ENCODE measurements around the gene SUPT4H1. TPM values are rescaled to one million over a fixed set of nuclear protein-coding genes. Genes with fewer than 3 reads are reported as not detected.

SUPT4H1 gene
- total RNA-seq, 1 experiment from 2014 or later: 70.9 TPM

- intact Hi-C loops (cut with micrococcal nuclease; ENCODE audit: unreplicated experiment): no loop called here
- no peaks in the 10 kb centered on the region for H3K27me3 ChIP-seq (replicated peaks; ENCODE audit: control insufficient read depth, insufficient read depth, low read length)
- Mint-ChIP-seq H3K27ac (ENCODE audit: unreplicated experiment) (peak overlapping the region; percentile 74), H3K27me3 (ENCODE audit: insufficient read depth, unreplicated experiment) (no peaks in the 10 kb centered on the region), H3K9me3 (ENCODE audit: unreplicated experiment) (no peaks in the 10 kb centered on the region), H3K4me3 (ENCODE audit: unreplicated experiment) (no peak overlapping the region), H3K4me1 (ENCODE audit: low read depth, unreplicated experiment) (peaks cover 15% of the 10 kb centered on the region), H3K36me3 (ENCODE audit: insufficient read depth, unreplicated experiment) (peaks cover 67% of the 10 kb centered on the region)
- ChIA-PET POLR2A (interaction anchor here (0.5 to 2.6 kb wide), 2 partner anchors 81 to 914 kb away, joined by 8 to 9 read pairs; partner anchors contain the start of gene RNF43), CTCF (interaction anchor here (2.9 to 3.0 kb wide), 2 partner anchors 19 to 81 kb away, joined by 15 to 17 read pairs; partner anchors contain the start of gene RNF43)
- no peak for DNase-seq
- no TSS peak for BruUV-seq (replicated peaks)
- no peaks in the 10 kb centered on the region for H3K9me3 ChIP-seq
- H3K4me3 ChIP-seq (ENCODE audit: low read depth, low read length): no peak overlapping the region
- no peaks in the 10 kb centered on the region for H3K36me3 ChIP-seq (ENCODE audit: control insufficient read depth, insufficient read depth, low read length)
- H3K4me1 ChIP-seq: peaks cover 34% of the 10 kb centered on the region
- TF ChIP-seq CTCF (IDR thresholded peaks at IDR 0.05; ENCODE audit: insufficient read depth in 1 of 2, low read depth in 1 of 2, low read length in 1 of 2, severe bottlenecking in 1 of 2, unreplicated experiment in 1 of 2): no peak
Measured at GRCh38 chr17:58336456-58337209, 15.4 kb downstream of the SUPT4H1 start.

GRCh38 chr17:58335779-58336455, 16.1 kb downstream of the SUPT4H1 start:
- Histone ChIP-seq H3K4me1 (peaks cover 34% of the 10 kb centered on the region), H3K27me3 (replicated peaks; ENCODE audit: control insufficient read depth, insufficient read depth, low read length) (no peaks in the 10 kb centered on the region), H3K9me3 (no peaks in the 10 kb centered on the region), H3K36me3 (ENCODE audit: control insufficient read depth, insufficient read depth, low read length) (no peaks in the 10 kb centered on the region), H3K4me3 (ENCODE audit: low read depth, low read length) (no peak overlapping the region)
- Mint-ChIP-seq H3K27ac (ENCODE audit: unreplicated experiment) (peak overlapping the region; percentile 74), H3K27me3 (ENCODE audit: insufficient read depth, unreplicated experiment) (no peaks in the 10 kb centered on the region), H3K9me3 (ENCODE audit: unreplicated experiment) (no peaks in the 10 kb centered on the region), H3K36me3 (ENCODE audit: insufficient read depth, unreplicated experiment) (peaks cover 70% of the 10 kb centered on the region), H3K4me3 (ENCODE audit: unreplicated experiment) (no peak overlapping the region), H3K4me1 (ENCODE audit: low read depth, unreplicated experiment) (peaks cover 15% of the 10 kb centered on the region)
- BruUV-seq (replicated peaks): no TSS peak
- intact Hi-C loops (cut with micrococcal nuclease; ENCODE audit: unreplicated experiment): no loop called here
- no peak for TF ChIP-seq CTCF (IDR thresholded peaks at IDR 0.05; ENCODE audit: insufficient read depth in 1 of 2, low read depth in 1 of 2, low read length in 1 of 2, severe bottlenecking in 1 of 2, unreplicated experiment in 1 of 2)
- DNase-seq: no peak
- CTCF ChIA-PET: interaction anchor here (2.9 to 3.0 kb wide), 2 partner anchors 18 to 82 kb away, joined by 15 to 17 read pairs; partner anchors contain the start of gene RNF43
- POLR2A ChIA-PET: interaction anchor here (0.6 to 2.6 kb wide), 2 partner anchors 71 to 82 kb away, joined by 5 to 9 read pairs; partner anchors contain the start of gene RNF43

GRCh38 chr17:58335061-58335731, 16.8 kb downstream of the SUPT4H1 start:
- Histone ChIP-seq H3K4me3 (ENCODE audit: low read depth, low read length) (no peak overlapping the region), H3K36me3 (ENCODE audit: control insufficient read depth, insufficient read depth, low read length) (no peaks in the 10 kb centered on the region), H3K27me3 (replicated peaks; ENCODE audit: control insufficient read depth, insufficient read depth, low read length) (no peaks in the 10 kb centered on the region), H3K9me3 (no peaks in the 10 kb centered on the region), H3K4me1 (peaks cover 34% of the 10 kb centered on the region)
- no peak overlapping the region for H3K27ac Mint-ChIP-seq (ENCODE audit: unreplicated experiment)
- H3K36me3 Mint-ChIP-seq (ENCODE audit: insufficient read depth, unreplicated experiment): peaks cover 63% of the 10 kb centered on the region
- BruUV-seq (replicated peaks): no TSS peak
- H3K9me3 Mint-ChIP-seq (ENCODE audit: unreplicated experiment): no peaks in the 10 kb centered on the region
- intact Hi-C loops (cut with micrococcal nuclease; ENCODE audit: unreplicated experiment): no loop called here
- CTCF ChIA-PET: interaction anchor here (2.9 to 3.0 kb wide), 2 partner anchors 18 to 82 kb away, joined by 15 to 17 read pairs; partner anchors contain the start of gene RNF43
- no peak for DNase-seq
- no peaks in the 10 kb centered on the region for H3K27me3 Mint-ChIP-seq (ENCODE audit: insufficient read depth, unreplicated experiment)
- no peak overlapping the region for H3K4me3 Mint-ChIP-seq (ENCODE audit: unreplicated experiment)
- H3K4me1 Mint-ChIP-seq (ENCODE audit: low read depth, unreplicated experiment): peaks cover 15% of the 10 kb centered on the region
- POLR2A ChIA-PET: no interaction called here
- TF ChIP-seq CTCF (IDR thresholded peaks at IDR 0.05; ENCODE audit: insufficient read depth in 1 of 2, low read depth in 1 of 2, low read length in 1 of 2, severe bottlenecking in 1 of 2, unreplicated experiment in 1 of 2): no peak
